Colon (tissue), 2 donors: ENCODE results near the gene TENT4B.
"Not testable (repeated sequence)": the region's sequence is repeated elsewhere in the genome, so short reads cannot be mapped to it uniquely, and the experiment has no call there.

ENCODE experiments used
- FAIRE-seq: peaks from 2 replicates; lab custom pipeline; 2012; peaks lifted over from hg19 to GRCh38; lab: Jason Lieb, UNC
- donor health status: control.
- donor health status: control.

TENT4B gene

DNA sequence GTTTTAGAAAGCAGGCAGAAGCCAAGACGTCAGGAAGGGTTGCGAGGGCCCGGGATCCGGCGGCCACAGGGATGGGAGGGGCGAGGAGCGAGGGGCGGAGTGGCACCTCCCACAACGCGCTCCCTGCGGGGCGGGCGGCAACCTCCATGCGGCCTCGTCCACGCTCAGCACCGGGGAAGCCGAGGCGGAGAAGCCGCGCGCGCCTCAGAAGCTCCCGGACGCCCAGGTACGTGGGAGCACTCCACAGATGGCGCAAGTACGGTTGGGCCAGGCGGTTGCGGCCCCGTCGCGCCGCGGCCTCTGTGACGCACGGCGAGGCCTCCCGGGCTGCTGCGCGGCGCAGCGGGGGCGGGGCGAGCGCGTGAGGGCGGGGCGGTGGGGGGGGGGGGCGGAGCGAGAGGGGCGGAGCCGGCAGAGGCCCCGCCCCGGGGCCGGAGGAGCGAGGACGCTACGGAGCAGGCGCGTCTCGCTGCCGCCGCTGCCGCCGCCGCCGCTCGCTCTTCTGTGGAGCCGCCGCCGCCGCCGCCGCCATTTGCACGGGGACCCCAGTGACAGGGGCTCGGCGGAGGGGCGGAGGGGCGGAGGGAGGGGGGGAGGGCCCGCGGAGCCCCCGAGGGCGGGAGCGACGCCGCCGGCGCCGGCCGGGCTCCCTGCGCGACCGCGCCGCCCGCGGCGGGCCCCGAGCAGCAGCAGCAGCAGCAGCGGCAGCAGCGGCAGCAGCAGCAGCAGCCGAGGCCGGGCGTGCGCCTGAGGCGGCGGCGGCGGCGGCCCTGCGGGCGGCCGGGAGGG is at the start of gene TENT4B:
Gene TENT4B (plus strand): TSS at position 500 of the 789 bp plus-strand sequence. CDS start 316 bp downstream, outside the sequence.
- no peak for FAIRE-seq

DNA sequence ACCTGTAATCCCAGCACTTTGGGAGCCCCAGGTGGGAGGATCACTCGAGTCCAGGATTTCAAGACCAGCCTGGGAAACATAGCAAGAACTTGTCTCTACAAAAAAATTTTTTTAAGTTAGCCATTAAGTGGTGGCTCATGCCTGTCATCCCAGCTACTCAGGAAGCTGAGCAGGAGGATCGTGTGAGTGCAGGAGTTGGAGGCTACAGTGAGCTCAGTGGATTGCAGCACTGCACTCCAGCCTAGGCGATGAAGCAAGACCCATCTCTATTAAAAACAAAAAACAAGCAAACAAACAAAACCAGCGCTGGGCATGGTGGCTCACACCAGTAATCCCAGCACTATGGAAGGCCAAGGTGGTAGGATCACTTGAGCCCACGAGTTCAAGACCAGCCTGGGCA is 49.3 kb upstream of the TENT4B start:
- no peak for FAIRE-seq

DNA sequence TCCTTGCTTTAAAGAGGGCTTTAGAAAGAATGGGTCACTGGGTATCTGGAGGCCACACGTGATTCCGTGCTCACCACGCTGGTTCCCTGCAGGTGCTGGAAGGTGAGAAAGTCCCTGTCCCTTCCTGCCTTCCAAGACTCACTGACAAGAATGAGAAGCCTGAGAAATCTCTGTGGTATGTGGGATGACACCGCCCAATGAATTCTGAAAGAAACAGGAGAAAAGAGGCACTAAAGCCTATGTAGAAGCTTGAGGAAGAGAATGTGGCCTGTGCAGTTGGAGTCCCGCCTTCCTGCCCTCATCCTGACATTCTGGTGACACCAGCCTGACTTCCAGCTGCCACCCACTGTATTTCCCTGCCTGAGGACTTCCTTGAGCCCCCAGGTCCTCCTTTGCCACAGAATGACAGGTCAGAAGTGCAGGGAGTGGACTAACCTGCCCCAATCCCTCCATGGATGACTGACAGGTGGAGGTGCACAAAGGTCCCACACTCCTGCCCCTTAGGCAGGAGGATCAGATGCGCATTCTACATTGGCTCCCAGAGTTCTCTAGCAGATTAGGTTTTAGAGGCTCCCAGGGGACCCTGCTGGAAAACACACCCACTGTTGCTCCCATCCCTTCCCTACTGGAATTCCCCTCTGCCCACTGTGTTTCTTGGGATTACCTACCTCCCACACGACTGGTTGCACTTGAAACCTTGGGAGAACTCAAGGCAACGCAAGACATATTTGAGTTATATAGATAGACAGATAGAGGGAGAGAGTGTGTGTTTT is 38.6 kb upstream of the TENT4B start:
- FAIRE-seq: no peak

DNA sequence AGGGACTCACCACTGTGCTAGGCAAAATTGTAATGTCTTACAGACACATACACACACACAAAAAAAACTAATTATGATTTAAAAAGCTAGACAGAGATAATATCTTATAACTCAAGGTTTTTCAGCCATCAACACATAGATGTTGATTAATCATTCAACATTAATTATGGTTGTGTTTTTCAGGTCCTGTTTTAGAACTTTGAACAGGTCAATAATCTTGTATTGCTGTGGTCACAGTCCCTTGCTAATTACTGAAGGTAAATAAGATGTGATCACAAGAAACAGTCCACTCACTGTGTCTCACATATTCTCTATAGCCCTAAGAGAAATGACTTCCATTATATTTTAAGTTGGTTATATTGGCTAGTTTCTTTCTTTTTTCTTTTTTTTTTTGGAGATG is 32.4 kb upstream of the TENT4B start:
- FAIRE-seq: no peak

DNA sequence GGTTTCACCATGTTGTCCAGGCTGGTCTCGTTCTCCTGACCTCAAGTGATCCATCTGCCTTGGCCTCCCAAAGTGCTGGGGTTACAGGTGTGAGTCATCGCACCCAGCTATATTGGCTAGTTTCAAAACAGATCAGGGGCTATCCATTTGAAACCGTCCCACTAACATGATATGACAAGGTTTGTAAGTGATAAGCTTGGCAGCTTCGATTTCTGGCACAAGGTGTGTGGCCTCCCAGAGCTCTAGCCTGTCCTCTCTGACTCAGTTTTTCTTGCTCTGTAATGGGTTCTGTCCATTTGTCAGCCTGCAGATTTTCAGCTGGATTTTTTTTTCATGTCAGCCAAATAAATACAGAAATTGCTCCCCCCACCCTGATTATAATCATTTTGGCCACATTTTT is 31.8 kb upstream of the TENT4B start:
- no peak for FAIRE-seq

DNA sequence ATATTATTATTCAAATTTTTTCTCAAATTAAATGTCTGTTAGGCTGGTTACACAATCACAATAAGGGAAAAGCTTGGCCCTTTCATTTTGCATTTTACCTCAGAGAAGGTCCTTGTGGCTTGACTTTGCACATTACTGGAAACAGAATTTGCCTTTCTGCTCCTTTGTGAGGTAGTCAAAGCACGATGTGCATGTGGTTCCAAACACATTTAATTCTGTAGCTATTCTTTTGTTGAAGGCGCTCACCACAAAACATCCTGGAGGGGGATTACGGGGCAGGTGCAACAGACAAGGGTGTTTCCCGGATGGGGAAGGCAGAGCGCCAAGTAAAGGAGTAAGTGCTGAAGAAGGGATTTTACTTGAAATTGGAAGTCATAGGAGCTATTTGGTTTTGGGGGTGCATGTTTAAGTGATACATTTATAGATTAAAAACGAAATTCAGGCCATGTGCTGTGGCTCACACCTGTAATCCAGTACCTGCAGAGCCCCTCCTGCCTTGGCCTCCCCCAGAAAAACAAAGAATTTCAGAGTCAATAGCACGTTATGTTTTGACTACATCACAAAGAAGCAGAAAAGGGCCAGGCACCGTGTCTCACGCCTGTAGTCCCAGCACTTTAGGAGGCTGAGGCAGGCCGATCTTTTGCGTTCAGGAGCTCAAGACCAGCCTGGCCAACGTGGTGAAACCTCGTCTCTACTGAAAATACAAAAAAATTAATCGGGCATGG is 31.2 kb upstream of the TENT4B start:
- FAIRE-seq: no peak

DNA sequence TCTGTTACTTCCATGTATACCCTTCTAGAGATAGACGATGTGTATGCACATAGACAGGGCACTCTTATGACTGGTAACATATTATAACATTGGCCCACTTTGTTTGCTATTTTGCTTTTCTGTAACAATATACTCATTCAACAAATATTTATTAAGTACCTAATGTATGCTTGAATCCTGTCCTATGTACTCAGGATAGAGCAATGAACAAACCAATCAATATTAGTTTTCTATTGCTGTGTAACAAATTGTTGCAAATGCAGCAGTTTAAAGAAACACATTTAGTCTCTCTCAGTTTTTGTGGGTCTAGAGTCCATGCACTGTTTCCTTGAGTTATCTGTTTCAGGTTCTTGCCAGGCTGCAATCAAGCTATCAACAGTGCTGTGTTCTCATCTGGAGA is 29.7 kb upstream of the TENT4B start:
- FAIRE-seq: no peak

DNA sequence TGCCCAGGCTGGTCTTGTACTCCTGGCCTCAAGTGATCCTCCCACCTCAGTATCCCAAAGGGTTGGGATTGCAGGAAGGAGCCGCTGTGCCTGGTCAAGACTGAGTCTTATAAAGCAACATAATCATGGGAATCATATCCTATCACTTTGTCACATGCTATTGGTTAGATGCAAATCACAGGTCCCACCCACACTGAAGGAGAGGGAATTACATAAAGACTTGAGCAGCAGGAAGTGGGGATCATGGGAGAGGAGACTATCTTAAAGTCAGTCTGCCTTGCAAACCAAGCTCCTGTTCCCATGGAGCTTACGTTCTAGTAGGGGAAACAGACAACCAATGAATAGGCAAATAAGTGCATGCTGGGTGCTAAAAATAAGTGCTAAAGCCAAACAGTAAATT is 28.3 kb upstream of the TENT4B start:
- FAIRE-seq: no peak

DNA sequence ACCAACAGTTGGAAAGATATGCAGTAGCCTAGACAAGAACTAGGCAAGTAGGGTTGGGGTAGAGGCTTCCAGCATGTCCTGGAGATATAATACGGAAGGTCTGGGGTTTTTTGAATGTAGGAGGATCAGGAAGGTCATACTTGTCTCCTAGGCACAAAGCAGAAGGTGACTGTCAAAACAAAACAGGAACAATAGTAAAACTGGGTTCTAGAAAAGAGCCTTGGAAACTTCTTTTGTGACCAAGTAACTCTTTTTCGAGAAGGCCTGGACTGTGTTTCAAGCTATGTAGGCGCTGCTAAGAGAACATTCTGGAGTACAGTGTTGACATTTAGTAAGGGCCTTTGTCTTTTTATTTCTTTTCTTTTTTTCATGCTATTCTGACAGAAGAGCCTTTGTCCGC is 26.9 kb upstream of the TENT4B start:
- FAIRE-seq: no peak

DNA sequence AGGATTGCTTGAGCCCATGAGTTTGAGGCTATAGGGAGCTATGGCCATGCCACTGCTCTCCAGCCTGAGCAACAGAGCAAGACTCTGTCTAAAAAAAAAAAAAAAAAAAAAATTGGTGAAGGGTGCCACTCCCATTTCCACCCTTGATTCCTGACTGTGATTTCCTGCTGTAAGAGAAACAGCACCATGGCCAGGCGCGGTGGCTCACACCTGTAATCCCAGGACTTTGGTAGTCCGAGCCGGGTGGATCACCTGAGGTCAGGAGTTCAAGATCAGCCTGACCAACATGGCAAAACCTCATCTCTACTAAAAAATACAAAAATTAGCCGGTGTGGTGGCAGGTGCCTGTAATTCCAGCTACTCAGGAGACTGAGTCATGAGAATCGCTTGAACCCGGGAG is 20.5 kb upstream of the TENT4B start:
- not testable (repeated sequence) for FAIRE-seq

DNA sequence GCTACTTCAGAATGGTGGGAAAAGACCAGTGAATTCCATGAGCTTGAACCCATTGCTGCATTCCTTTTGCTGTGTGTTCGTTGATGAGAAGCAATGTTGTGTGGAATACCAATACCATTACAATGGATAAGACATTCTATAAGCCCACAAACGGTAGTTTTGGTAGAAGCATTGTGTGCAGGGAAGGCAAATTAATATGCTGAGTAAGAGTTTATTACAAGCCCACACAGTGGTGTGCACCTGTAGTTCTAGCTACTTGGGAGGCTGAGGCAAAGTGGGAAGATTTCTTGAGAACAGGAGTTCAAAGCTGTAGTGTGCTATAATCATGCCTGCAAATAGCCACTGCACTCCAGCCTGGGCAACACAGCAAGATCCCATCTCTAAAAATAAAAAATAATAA is 19.9 kb upstream of the TENT4B start:
- no peak for FAIRE-seq

DNA sequence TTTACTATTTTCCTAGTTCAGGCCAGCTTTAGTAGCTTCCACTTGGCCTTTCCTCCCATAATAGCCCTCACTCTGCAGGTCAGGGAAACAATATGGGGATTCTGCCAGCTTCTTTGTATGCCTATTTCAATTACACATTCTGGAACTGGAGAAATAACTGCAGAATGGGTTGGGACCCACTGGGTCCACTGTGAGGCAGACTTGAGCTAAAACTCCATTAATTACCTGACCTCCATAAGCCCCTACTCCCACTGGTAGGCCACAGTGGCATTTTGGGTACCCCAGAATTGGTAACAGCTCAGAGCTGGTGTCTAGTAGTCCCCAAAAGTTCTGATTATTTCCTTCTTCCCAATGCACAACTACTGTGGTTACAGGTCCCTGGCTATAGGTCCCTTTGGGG is 16.7 kb upstream of the TENT4B start:
- FAIRE-seq: no peak

DNA sequence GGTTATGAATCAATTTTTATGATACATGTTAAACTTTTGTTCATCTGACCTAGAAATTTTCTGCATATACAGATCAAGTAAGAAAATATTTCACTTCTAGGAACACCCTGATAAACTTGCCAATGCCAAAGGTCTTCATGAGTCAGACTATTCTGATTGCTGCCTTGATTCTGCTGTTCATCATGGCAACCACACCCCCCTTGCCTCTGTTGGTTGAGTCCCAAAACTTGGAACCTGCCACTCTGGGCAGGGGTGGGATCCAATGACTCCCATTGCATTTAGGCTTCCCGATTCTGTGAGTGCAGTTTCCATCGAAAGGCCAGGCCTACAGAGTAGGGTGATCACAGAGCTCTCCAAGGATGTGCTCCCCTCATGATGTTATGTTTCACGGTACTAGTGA is 15.8 kb upstream of the TENT4B start:
- FAIRE-seq: no peak

DNA sequence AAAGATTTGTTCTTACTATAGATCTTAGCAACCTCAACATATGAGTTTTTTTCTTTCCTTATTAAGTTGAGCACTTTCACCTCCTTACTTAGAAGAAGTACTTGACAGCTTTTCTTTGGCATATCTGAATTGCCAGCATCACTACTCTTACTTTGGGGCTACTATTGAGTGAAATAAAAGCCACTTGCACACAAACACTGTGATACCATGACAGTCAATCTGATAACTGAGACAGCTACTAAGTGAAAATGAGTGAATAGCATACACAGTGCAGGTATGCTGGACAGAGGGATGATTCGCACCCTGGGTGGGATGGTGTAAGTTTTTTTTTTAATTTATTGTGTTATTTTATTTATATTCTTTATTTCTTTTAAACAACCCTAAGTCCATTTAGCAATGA is 13.5 kb upstream of the TENT4B start:
- no peak for FAIRE-seq

DNA sequence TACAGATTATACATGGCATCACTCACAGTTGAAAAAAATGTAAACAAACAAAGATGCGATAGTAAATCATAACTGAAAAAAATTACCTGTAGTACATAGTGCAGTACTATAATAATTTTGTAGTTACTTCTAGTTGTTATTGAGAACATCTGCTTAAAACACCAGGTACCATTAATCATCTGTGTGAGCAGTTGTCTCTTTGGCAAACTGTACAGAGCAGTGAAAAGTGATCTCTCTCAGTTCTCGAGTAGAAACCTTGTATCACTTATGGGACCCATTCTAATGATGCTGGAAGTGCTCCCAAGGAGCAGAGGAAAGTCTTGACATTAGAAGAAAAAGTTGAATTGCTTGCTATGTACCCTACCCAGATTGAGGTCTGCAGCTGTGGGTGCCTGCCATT is 8.9 kb upstream of the TENT4B start:
- FAIRE-seq: no peak

DNA sequence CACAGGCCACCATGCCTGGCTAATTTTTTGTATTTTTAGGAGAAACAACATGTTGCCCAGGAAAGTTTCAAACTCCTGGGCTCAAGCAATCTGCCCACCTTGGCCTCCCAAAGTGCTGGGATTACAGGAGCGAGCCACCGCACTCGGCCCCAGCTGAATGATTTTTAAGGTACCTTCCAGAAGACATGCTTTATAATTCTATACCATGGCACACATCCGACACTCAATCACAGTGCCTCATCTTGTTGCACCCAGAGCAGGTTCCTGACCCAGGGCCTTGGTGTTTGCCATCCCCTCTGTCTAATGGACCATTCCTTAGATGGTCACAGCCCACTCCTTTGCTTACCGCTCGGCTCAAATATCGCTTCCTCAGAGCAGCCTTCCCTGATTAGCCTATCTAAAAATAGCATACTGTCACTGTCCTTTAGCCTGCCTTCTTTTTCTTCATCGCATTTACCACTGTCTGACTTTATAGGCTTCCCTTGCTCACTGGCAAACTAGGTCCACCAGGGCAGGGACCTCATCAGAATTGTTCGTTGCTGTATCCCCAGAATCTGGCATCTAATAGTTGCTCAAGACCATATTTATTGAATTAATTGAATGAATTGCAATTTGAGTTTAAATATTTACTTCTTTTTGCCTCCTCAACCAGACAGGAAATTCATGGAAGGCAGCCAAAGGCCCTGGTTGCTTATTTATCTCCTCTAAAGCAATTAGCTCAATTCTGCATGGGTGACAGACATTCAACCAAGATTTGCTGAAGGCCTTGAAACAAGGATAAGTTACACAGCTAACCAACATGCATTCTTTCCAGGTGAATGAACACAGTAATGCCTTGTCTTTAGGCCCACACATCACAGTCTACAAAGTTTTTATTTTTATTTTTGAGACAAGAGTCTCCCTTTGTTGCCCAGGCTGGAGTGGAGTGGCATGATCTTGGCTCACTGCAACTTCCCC is 6.3 kb upstream of the TENT4B start:
- no peak for FAIRE-seq

DNA sequence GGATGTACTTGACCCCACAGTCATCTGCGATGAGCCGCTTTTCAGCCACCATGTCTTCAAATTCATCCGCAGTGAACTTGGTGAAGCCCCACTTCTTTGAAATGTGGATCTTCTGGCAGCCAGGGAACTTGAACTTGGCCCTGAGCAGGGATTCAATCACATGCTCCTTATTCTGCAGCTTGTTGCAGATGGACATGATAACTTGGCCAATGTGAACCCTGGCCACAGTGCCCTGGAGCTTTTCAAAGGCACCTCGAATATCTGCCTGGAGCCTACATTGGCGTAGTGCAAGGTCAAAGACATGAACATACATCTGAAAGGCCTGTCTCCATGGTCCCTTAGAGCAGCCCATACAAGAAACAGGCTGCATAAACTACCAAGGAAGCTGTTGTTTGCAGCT is 1.8 kb upstream of the TENT4B start:
- FAIRE-seq: no peak

DNA sequence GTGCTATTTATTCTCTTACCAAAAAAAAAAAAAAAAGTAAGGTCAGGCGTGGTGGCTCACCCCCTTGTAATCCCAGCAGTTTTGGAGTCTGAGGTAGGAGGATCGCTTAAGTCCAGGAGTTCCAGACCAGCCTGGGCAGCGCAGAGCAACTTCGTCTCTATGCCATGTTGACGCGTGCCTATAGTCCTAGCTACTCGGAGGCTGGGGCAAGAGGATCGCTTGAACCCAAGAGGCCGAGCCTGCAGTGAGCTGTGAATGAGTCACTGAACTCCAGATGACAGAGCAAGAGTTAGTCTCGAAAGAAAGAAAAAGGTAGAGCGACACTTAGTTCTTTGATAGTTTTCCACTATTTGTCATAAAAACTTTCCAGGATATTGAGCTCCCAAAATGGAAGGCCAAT is 1.4 kb upstream of the TENT4B start:
- FAIRE-seq: no peak

DNA sequence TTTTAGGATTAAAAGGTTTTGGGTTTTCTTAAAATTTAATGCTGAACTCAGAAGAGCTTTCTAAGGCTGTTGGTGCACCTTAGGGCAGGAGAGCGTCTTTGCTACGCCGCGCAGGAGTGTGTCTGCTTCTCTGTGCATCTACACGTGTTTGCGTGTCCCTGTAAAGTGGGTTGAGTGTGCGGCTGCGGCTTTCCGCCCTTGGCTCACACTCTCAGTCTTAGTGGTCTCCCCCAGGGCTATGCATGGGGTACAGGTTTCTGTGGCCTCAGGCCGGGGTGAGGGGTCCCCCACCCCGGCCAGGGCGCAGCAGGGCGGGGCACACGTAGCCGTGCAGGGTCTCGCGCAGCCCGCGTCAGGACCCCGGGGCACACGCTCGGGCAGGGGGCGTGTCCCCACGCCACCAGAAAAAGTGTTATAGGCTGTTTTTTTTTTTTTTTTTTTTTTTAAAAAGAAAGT is 727 bp upstream of the TENT4B start:
- FAIRE-seq: no peak

DNA sequence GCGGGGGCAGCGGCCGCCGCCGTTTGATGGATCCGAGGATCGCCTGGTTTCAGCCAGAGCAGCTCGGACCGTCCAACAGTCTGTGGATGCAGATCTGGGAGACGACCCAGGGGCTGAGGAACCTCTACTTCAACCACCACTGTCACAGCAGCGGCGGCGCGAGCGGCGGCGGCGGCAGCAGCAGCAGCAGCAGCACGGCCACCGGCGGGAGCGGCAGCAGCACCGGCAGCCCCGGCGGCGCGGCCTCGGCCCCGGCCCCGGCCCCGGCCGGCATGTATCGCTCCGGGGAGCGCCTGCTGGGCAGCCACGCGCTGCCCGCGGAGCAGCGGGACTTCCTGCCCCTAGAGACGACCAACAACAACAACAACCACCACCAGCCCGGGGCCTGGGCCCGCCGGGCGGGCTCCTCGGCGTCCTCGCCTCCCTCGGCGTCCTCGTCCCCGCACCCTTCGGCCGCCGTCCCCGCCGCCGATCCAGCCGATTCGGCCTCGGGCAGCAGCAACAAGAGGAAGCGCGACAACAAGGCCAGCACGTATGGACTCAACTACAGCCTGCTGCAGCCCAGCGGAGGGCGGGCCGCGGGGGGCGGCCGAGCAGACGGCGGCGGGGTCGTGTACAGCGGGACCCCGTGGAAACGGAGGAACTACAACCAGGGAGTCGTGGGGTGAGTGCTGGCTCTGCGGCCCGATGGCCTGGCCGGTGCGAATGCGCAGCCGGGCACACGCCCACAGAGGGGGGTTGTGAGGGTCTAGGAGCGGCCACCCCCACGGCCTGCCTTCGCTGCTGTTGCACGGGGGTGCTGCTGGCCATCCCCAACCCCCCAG is 702 bp downstream of the TENT4B start:
- no peak for FAIRE-seq

DNA sequence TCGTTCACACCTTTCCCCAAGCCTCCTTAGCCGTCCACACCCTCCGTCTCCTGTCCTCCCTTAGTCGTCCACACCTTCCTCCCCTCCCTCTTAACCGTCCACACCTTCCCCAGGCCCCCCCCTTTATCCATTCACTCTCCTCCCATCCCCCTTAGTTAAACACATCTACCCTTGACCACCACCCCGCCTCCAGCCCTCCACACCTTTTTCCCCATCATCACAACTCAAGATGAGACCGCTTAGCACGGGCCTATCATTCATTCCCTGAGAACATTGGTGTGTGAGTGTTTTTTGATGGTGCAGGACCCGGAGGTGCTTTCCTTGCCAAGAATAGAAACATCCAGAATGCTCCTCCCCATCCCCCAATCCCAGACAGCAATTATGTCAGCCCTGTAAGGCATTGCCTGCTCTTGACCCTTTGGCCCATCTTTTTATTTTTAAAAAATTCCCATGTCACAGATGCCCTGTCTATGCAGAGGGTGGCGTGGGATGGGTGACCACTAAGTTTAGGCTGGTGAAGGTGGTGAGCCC is 1.4 kb downstream of the TENT4B start:
- FAIRE-seq: no peak
